ENCODE results near the gene SLC2A13. TPM values are rescaled to one million over a fixed set of nuclear protein-coding genes. Genes with fewer than 3 reads are reported as not detected.

Gene SLC2A13
- total and polyA plus RNA-seq, 10 of the 15 experiments (the other 5 are each of a cell fraction or from before 2014, with no cell fraction given): 0.05 to 3.7 (median 0.25) TPM

GRCh38 chr12:39860695-39861094 is 245.2 kb downstream of the SLC2A13 start (continued):
- TF ChIP-seq ZZZ3 (IDR thresholded peaks at IDR 0.05; ENCODE audit: control insufficient read depth, insufficient read length, low read depth): no peak

GRCh38 chr12:39853003-39853402 is 252.9 kb downstream of the SLC2A13 start:
- Histone ChIP-seq H3K27ac (ENCODE audit: control insufficient read depth, insufficient read depth) (no peak overlapping the region), H2AFZ (ENCODE audit: control insufficient read depth, low read depth, low read length) (no peak overlapping the region), H3K79me2 (ENCODE audit: control insufficient read depth, insufficient read depth, low read length) (no peaks in the 10 kb centered on the region), H3K9me3 (replicated peaks; ENCODE audit: control insufficient read depth, insufficient read depth, low read length) (no peaks in the 10 kb centered on the region), H3K4me2 (ENCODE audit: control insufficient read depth, insufficient read depth) (no peak overlapping the region), H4K20me1 (ENCODE audit: control insufficient read depth, insufficient read depth) (no peaks in the 10 kb centered on the region), H3K9ac (ENCODE audit: control insufficient read depth, insufficient read depth, low read length) (no peak overlapping the region), H3K27me3 (replicated peaks in 1 of 2; ENCODE audit: control insufficient read depth in 2 of 2, insufficient read depth in 2 of 2, low read length in 1 of 2) (no peaks in the 10 kb centered on the region), H3K4me1 (ENCODE audit: control insufficient read depth, insufficient read depth, low read length) (no peaks in the 10 kb centered on the region), H3K36me3 (ENCODE audit: control insufficient read depth in 2 of 2, insufficient read depth in 2 of 2, low read length in 1 of 2) (no peaks in the 10 kb centered on the region), H3K4me3 (no peak overlapping the region)
- intact Hi-C loops (cut with micrococcal nuclease; ENCODE audit: unreplicated experiment) (no loop called here), in situ Hi-C loops (cut with MboI) (no loop called here)
- DNase-seq (ENCODE audit: low read depth, low spot score) (no peak), FAIRE-seq (no peak), ATAC-seq (no peak)
- TF ChIP-seq SRF (IDR thresholded peaks at IDR 0.05; ENCODE audit: low read depth in 2 of 2, low read length in 2 of 2): no peak
- TF ChIP-seq NR2C2 (IDR thresholded peaks at IDR 0.05; ENCODE audit: borderline replicate concordance, control insufficient read depth, insufficient read length, low read depth): no peak
- TF ChIP-seq ZBTB11 (CRISPR knock-in tag; IDR thresholded peaks at IDR 0.05): no peak
- TF ChIP-seq SMC3 (IDR thresholded peaks at IDR 0.05; ENCODE audit: borderline replicate concordance, low read length): no peak
- no peak for TF ChIP-seq POU2F2 (IDR thresholded peaks at IDR 0.05; ENCODE audit: borderline replicate concordance, low read depth, low read length)
- no peak for TF ChIP-seq MTA2 (IDR thresholded peaks at IDR 0.05; ENCODE audit: low read depth)
- no peak for TF ChIP-seq BHLHE40 (IDR thresholded peaks at IDR 0.05; ENCODE audit: borderline replicate concordance in 1 of 2, low read depth in 2 of 2, low read length in 1 of 2)
- TF ChIP-seq CHD4 (IDR thresholded peaks at IDR 0.05): no peak
- no peak for TF ChIP-seq CBX3 (IDR thresholded peaks at IDR 0.05; ENCODE audit: borderline replicate concordance, low read depth)
- TF ChIP-seq TCF7 (IDR thresholded peaks at IDR 0.05; ENCODE audit: borderline replicate concordance): no peak
- TF ChIP-seq SIX5 (IDR thresholded peaks at IDR 0.05; ENCODE audit: low read depth, low read length, severe bottlenecking): no peak
- no peak for TF ChIP-seq RELB (IDR thresholded peaks at IDR 0.05; ENCODE audit: low read depth)
- TF ChIP-seq PKNOX1 (IDR thresholded peaks at IDR 0.05): no peak
- TF ChIP-seq BACH1 (IDR thresholded peaks at IDR 0.05; ENCODE audit: borderline replicate concordance): no peak
- no peak for TF ChIP-seq ZNF217 (IDR thresholded peaks at IDR 0.05)
- SMC1A ChIA-PET (ENCODE audit: uncharacterized antibody, unreplicated experiment): interaction anchor here (0.7 kb wide), 1 partner anchor 121 kb away, joined by 3 read pairs; no protein-coding TSS in a partner anchor
- RAD21 ChIA-PET (ENCODE audit: unreplicated experiment): no interaction called here
- CTCF ChIA-PET: no interaction called here
- BruUV-seq (replicated peaks): no TSS peak
- POLR2A ChIA-PET: interaction anchor here (1.0 kb wide), 1 partner anchor 11 kb away, joined by 5 read pairs; no protein-coding TSS in a partner anchor
- 54% methylated on average over 2 of the region's 2 CpGs for WGBS (ENCODE audit: insufficient coverage, insufficient replicate concordance, low lambda C conversion rate, missing lambda C conversion rate)

Data from GM12878 (cell line).